HG02623 (cell line): ENCODE data around the gene THSD7A.

ENCODE experiments used
- ATAC-seq: cut with Tn5 transposase; IDR thresholded peaks from one replicate; pipeline ENCODE4 v1.9.1; 2021; ENCODE audit warnings: moderate library complexity; ENCODE audit not compliant: unreplicated experiment

THSD7A gene

GRCh38 chr7:11648101-11648500, 183.9 kb downstream of the THSD7A start:
- no peak for ATAC-seq

GRCh38 chr7:11642841-11643240, 189.2 kb downstream of the THSD7A start:
- no peak for ATAC-seq

DNA sequence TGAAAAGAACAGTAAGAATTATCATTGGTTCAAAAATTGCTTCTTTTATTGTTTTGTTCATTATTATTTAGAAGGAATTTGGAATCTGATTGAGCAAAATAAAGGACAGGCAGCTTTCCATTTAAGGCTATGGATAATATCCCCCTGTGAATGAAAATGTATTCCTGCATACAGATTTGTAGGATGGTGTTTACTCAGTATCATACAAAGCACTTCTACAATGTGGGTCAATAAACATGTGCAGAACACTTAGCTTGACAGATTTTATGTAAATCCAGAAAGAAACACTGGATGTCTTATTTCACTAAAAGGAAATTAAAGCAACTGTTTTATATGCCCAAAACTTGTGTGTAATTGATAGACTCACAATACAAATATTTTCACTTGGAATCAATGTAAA, 189.7 kb downstream of the THSD7A start:
- no peak for ATAC-seq

GRCh38 chr7:11638011-11638774, 193.8 kb downstream of the THSD7A start:
- no peak for ATAC-seq

DNA sequence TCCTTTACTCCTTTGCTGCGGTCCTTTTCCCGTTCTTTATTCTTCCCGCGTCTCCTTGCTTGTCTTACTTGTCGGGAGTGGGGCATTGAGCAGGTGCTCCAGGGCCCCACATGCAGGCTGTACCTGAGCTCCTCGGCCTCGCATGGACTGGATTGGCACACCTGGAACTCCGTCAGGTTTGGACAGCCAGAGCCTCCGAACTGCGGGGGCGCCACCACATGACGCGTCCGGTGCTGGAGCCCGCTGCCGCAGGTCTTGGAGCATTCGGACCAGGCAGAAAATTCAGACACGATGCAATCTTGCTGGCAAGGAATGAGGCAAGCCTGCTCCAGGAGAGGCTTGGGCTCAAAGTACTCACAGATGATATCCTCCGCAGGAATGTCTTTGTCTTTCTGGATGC, 195.7 kb downstream of the THSD7A start:
- ATAC-seq, result no peak

DNA sequence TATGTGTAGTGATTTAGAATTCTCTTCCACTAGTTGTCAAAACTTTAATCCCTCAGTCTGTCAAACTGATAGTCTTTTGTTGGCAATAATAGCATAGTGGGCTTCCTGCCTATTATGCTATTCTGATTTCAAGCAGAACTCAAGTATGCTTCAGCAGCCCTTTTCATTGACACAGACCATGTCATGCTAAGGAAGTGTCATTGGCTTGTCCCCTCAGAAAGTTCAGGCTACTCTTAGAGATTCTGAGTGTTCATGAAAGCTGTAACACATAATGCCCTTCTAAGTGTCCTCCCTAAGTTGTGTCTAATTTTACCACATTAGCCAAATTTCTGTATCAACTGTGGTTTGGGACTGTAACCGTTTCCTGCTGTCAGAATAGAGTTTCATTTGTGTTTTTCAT, 198.7 kb downstream of the THSD7A start:
- no peak for ATAC-seq

GRCh38 chr7:11630355-11630754, 201.6 kb downstream of the THSD7A start:
- ATAC-seq, result no peak

GRCh38 chr7:11625669-11626068, 206.3 kb downstream of the THSD7A start:
- ATAC-seq, result no peak

GRCh38 chr7:11623093-11623678, 208.8 kb downstream of the THSD7A start:
- no peak for ATAC-seq

- no peak for ATAC-seq
Observed at GRCh38 chr7:11620406-11621253, 211.4 kb downstream of the THSD7A start.

- no peak for ATAC-seq
Observed at GRCh38 chr7:11616466-11616865, 215.5 kb downstream of the THSD7A start.

DNA sequence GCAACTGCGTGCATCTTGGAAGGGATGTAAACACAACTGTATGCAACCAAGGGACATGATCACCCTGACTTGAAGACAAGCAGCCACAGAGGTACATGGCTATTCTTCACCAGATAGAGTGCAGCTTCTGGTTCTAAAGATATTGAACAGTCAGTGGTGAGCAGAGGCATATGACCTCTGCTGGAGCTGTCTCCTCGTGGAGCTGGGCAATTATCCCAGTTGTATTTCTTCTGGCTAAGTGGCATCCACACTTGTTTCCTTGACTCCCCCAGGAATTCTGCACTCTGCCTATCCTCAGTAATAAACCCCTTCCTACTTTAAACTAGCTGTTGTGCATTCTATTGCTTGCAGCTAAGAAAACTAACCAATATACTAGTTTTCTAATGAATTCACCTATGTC, 216.8 kb downstream of the THSD7A start:
- ATAC-seq, result no peak

GRCh38 chr7:11613292-11613930, 218.6 kb downstream of the THSD7A start:
- peak; percentile 72 for ATAC-seq

- ATAC-seq, result no peak
Observed at GRCh38 chr7:11612737-11613136, 219.3 kb downstream of the THSD7A start.

- ATAC-seq, result no peak
Observed at GRCh38 chr7:11609096-11609670, 222.8 kb downstream of the THSD7A start.

DNA sequence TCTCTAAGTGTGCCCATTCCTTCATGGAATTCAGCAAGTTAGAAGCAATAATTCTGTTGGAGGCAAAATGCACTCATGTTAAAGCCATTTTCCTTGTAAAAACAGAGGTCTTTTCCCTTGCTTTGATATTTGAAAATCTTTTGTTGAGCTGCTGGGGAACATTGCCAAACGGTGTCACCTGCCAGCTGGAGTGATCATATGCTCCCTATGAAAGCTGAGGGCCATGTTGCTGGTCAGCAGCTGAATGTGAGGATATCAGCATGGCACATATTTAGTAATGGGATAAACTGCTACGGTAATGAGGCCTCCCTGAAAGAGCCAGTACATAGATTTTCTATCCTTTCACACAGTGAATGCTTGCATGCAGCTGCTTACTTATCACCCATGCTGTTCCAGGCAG, 224.3 kb downstream of the THSD7A start:
- no peak for ATAC-seq

DNA sequence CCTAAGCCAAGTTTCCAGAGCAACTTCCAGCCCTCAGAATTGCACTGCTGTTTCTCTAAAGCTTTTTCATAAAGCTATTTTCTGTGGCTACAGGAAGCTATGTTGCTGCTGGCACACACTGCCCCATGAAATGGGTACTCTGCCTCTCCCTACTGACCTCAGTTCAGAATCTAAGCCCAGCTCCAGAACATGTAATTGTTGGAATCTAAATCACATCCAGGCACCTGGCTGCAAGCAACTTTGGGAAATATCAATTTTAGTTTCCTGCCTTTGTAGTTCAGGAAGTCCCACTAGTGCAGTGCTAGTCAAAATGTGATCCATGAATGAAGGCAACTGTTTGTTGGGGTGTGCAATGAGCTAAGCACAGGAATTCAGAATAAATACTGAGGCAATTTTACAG, 226.2 kb downstream of the THSD7A start:
- no peak for ATAC-seq

- no peak for ATAC-seq
Observed at GRCh38 chr7:11604505-11604904, 227.5 kb downstream of the THSD7A start.

- ATAC-seq, result no peak
Observed at GRCh38 chr7:11601761-11602160, 230.2 kb downstream of the THSD7A start.

DNA sequence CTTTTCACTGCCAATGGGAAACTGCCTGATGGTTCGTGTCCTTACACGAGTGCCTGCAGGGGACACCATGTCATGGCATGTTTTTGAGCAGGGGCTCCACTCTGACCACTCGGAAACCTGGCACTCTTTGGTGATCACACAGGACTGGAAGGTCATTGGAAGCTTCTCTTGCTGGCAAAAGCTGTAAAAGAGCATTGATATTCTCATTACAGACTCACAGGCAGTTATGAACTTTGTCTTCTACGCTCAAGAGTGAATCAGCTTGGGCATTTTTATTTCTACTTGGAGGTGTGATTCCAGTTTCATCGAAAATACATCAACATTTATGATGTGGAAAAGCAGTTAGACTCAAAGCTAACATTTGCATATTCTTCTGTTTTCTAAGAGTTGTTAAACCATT, 238.7 kb downstream of the THSD7A start:
- no peak for ATAC-seq

DNA sequence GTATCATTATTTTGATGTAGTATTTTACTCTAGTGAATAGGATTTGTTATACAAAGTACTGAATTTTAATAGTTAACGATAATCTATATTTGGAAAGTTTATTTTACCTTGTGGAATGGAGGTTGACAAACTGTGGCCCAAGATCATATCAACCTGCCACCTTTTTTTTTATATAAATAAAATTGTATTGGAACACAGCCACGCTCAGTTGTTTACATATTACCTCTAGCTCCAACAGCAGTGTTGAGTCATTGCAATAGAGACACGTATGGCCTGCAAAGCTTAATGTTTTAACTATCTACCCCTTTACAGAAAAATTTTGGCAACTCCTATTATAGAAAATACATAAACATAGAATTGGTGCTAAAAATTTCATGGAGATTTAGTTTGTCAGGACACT, 239.3 kb downstream of the THSD7A start:
- ATAC-seq, result no peak
